Activated CD8-positive, alpha-beta memory T cell treated with anti-CD3 and anti-CD28 coated beads for 1 hour (primary cell): ENCODE results near the gene INSYN2B.

Experiments used
- DNase-seq, 2 donors: peaks; one replicate each; pipeline ENCODE4 v3.0.0-alpha.2; 2020; ENCODE audit warnings: low read depth in 1 of 2; ENCODE audit errors: extremely low read depth in 1 of 2

The INSYN2B gene

GRCh38 chr5:169934990-169935389, 45.3 kb downstream of the INSYN2B start:
- DNase-seq = no peak

GRCh38 chr5:169933616-169934015, 46.7 kb downstream of the INSYN2B start:
- DNase-seq = no peak

- no peak for DNase-seq
Measured at GRCh38 chr5:169933127-169933526, 47.2 kb downstream of the INSYN2B start.

- no peak for DNase-seq
Measured at GRCh38 chr5:169923988-169924387, 56.3 kb downstream of the INSYN2B start.

- no peak for DNase-seq
Measured at GRCh38 chr5:169922474-169922873, 57.8 kb downstream of the INSYN2B start.

GRCh38 chr5:169921949-169922348, 58.3 kb downstream of the INSYN2B start:
- no peak for DNase-seq

- no peak for DNase-seq
Measured at GRCh38 chr5:169921384-169921783, 58.9 kb downstream of the INSYN2B start.

- no peak for DNase-seq
Measured at GRCh38 chr5:169920474-169920873, 59.8 kb downstream of the INSYN2B start.

GRCh38 chr5:169918228-169918627, 62.1 kb downstream of the INSYN2B start:
- DNase-seq = no peak

GRCh38 chr5:169917500-169917899, 62.8 kb downstream of the INSYN2B start:
- no peak for DNase-seq

- DNase-seq = no peak
Measured at GRCh38 chr5:169914766-169915165, 65.5 kb downstream of the INSYN2B start.

- DNase-seq = no peak
Measured at GRCh38 chr5:169913479-169913878, 66.8 kb downstream of the INSYN2B start.

GRCh38 chr5:169911448-169912212, 68.7 kb downstream of the INSYN2B start:
- DNase-seq = no peak

GRCh38 chr5:169910393-169910792, 69.9 kb downstream of the INSYN2B start:
- no peak for DNase-seq

GRCh38 chr5:169909945-169910344, 70.3 kb downstream of the INSYN2B start:
- no peak for DNase-seq

GRCh38 chr5:169908864-169909263, 71.4 kb downstream of the INSYN2B start:
- DNase-seq = no peak

- no peak for DNase-seq
Measured at GRCh38 chr5:169906745-169907649, 73.3 kb downstream of the INSYN2B start.

- DNase-seq = no peak
Measured at GRCh38 chr5:169905017-169905416, 75.3 kb downstream of the INSYN2B start.

GRCh38 chr5:169904508-169904907, 75.8 kb downstream of the INSYN2B start:
- no peak for DNase-seq

GRCh38 chr5:169904059-169904458, 76.2 kb downstream of the INSYN2B start:
- no peak for DNase-seq

GRCh38 chr5:169901896-169902295, 78.4 kb downstream of the INSYN2B start:
- no peak for DNase-seq

- no peak for DNase-seq
Measured at GRCh38 chr5:169897481-169897880, 82.8 kb downstream of the INSYN2B start.
